GM04503 (cell line): Measurements from ENCODE around the gene DPF1.

Experiments used
- DNase-seq: peaks from one replicate; pipeline ENCODE4 v3.0.0-alpha.2; 2012; ENCODE audit warnings: low read depth

Gene DPF1

DNA sequence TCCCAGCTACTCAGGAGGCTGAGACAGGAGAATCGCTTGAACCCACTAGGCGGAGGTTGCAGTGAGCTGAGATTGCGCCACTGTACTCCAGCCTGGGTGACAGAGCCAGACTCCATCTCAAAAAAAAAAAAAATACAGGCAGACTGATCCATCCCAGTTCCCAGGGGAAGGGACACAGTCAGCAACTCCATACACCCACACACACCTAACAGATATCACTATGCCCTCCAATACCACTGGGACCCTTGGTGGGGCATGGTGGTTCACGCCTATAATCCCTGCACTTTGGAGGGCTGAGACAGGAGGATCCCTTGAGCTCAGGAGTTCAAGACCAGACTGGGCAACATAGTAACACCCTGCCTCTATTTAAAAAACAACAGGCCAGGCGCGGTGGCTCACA, 2.6 kb downstream of the DPF1 start:
- no peak for DNase-seq

DNA sequence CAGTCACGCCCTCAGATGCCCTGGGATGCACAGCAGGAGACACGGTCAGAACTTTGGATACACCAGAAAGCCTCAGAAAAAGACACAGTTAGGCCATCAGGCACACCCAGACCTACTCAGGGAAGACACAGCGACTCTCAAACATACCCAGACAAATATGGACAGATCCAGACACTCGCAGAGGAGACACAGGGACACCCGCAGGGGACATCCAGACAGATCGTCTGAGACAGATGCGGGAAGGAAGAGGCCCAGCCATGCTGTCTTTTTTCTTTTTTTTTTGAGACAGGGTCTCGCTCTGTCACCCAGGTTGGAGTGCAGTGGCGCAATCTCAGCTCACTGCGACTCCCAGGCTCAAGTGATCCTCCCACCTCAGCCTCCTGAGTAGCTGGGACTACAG, 4.8 kb downstream of the DPF1 start:
- no peak for DNase-seq

DNA sequence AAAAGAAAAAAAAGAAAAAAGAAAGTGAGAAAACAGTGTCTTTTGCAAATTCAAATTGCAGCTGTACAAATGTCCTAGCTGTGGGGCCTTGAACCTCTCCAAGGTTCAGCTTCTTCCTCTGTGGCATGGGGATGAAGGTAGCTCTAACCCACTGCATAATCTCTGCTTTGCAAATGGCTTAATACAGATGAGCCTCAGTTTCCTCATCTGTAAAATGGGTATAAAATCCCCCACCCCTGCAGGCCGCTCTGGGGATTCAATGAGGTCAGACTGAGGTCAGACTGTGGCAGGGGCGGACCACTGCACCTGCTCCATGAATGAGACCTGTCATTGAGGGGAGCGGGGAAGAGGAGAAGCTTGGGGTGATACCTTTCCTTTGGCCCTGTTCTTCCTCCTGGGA, 5.8 kb downstream of the DPF1 start:
- no peak for DNase-seq

DNA sequence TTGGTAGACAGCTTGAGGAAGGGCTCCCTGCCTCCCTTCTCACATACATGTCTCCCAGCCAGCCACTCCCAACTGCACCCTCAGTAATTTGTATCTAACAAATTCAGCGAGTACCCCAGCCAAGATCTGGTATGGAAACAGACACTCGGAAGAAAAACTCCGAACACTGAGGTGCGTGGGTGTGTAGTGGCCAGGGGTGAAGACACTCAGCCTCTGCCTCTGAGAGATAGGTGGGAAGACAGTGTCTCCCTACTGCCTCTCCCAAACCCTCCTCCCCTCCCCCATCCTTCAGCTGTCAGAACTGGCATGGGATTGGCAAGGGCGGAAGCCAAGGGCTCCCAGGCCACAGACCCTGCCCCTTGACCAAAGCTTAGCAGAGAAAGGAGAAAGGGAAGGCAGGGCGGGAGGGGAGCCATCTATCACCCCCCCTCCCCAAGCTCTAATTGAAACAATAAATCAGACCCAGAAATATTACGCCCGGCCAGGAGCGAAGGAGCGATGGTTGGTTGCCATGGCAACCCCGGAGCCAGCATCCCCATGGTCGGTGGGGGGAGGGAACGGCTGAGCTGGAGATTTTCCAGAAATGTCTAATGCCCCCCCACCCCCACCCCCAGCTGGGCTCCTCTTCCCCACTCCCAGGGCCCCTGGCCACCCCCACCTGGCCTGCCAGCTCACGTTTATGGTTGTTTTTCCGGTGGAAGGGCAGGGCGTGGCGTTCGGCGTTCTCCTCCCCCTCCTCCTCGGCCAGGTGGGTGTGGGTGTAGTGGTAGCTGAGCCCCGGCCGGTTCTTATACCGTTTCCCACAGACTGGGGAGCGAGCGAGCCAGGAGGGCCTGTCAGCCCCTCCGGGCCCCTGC, 7.0 kb downstream of the DPF1 start:
- DNase-seq: no peak

DNA sequence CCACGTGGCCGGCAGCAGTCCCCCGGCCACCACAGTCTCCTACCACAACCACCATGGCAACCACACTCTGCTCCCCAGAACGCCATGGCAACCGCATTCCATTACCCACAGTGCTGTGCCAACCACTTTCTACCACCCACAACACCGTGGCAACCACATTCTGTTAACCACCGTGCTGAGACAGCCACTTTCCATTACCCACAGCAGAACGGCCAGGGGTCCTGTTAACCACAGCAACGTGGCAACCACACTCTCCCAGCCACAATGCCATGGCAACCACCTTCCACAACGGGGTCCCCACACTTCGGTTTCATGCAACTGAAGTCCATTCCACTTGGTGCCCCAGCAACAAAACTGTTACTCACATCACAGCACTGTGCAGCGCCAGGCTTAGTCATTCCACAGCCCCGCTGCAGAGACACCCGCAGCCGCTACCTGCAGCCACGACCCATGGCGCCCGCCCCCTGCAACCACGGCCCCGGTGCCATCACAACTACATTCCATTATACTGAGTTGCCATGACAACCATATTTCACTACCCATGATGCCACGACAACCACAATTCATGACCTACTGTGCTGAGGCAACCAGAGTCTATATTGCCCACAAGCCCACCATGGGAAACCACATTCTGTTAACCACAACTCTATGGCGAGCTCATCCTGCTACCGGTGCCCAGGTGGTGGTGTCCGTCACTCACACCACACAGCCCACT, 10.0 kb downstream of the DPF1 start:
- DNase-seq: no peak

DNA sequence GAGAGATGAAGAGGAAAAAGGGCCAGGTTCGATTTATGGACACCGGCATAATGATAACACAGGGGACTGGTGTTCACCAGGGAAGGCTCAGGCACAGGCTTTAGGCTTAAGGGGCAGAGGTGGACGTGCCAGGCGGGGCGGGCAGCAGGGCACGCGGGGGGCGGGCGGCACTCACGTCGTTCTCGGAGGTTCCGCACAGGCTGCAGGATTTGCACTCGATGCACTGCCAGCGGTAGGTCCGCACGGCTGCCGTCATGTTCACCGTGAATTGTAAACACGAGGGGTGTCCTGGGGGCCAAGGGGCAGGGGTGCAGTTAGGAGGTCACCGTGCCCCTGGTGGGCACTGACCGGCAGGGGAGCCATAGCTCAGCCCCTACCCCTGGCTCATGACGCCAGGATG, 10.6 kb downstream of the DPF1 start:
- DNase-seq: no peak

DNA sequence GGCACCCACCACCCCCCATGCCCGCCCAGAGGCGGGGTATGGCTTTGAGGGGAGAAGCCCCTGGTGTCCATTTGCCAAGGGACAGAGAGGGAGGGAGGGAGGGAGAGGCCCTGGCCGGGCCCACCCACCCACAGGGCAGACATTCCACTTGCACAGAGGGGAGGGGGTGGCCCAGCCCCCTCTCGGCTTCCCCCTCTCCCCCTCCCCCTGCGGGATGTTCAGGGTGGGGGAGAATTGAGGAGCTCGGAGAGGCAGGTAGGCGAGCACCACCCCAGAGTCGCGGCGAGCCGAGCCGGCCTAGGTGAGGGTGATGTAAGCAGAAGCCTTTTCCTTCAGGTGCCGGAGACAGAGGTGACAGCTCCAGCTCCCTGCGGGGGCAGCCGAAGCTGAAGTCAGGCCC, 12.3 kb downstream of the DPF1 start:
- no peak for DNase-seq

DNA sequence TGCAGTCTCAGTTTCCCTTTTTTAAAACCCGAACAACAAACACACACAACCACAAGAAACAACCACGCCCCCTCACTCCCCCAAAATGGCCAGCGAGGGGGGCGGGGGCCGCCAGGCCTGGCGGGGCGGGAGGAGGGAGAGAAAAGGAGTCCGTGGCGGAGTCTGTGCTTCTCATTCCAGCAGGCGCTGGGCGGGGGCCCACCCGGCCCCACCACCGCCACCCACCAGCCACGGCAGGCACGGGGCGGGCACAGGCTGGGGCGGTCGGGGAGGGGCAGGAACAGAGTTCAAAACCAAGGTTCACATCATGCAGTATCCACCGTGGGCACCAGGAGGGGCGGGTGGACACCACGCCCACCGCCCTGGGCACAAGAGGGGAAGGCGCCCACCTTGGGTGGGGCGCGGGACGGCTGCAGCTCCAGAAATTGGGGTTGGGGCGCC, 12.9 kb downstream of the DPF1 start:
- DNase-seq: no peak

DNA sequence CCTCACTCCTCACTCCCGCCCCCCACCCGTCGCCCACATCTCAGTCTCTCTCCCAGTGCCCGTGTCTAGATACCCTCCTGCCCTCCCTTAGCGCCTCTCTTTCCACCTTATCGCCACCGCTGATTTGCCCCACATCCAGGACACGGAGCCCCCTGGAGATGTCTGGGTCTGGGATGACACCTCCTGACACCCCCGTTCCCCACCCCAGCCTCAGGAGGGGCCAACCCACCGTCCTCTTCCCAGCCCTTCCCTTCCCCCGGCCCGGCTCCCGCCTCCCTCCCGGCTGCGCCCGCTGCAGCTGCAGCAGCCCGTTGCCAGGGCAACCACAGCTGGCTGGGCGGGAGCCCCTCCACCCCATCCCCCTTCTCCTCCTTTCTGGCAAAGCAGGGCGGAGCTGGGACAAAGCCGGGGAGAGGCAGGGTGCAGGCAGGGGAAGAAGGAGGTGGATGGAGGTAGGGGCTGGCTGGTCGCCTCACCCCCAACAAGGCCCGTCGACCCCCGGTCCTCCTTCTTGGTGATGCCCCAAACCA, 13.5 kb downstream of the DPF1 start:
- DNase-seq: no peak

DNA sequence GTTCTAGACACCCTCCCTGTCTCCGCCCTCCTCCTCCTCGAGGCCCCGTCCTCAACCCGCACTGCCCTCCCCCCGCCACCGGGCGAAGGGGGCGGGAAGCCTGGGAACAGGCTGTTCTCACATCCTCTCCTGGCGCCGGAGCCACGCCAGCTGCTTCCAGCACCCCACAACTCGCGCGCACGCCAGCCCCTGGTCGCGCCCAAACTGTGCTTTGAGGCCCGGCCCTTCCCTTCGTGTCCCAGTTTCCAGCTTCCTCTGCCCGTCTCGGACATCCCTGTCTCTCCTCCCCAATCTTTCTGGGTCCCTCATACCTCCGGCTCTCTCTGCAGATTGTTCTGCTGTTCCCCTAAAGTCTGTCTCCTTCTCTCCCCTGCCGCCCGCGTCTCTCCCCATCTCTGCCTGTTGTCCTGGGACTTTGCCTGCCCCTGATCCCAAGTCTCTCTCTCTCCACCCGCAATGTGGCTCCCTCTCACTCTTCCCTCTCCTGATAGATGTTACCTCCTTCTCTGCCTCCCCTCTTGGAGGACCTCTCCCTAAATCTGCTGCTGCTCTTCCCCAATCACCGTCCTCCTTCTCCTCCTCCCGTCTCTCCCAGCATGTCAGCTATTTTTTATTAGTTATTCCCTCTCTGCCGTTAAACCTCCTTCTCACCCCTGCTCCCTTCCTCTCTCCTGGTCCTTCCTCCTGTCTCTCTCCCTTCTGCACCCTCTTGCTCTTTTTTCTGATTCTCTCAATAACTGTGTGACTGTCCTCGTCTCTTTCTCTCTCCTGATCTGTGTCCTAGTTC, 14.2 kb downstream of the DPF1 start:
- DNase-seq: no peak

DNA sequence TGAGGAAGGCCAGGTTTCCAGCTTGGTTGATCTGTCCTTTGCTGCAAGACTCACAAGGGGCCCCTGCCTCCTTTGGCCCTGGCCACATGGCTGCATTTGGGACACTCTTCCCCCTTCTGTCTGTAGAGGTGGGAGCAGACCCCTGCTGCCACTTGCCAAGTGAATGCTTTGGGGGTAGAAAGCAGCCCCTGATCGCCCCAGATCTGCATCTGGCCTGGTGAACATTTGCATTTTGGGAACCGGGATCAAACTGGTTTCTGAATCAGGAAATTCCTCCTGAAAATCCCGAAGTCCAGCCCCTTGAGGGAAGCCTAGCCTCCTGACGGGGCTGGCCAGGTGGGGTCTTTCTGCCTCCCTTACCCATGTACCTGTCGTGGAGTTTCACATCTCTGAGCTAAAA, 14.9 kb downstream of the DPF1 start:
- DNase-seq: no peak

DNA sequence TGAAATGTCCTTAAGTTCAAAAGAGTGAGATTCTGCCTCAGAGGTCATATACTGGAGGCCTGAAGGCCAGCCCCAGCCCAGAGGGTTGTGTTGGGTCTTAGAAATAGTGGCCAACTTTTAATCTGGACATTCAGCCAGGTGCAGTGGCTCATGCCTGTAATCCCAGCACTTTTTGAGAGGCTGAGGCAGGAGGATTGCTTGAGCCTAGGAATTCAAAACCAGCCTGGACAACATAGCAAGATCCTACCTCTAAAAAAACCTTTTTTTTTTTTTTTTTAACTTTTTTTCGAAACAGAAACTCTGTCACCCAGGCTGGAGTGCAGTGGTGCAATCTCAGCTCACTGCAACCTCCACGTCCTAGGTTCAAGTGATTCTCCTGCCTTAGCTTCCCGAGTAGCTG, 15.5 kb downstream of the DPF1 start:
- no peak for DNase-seq

DNA sequence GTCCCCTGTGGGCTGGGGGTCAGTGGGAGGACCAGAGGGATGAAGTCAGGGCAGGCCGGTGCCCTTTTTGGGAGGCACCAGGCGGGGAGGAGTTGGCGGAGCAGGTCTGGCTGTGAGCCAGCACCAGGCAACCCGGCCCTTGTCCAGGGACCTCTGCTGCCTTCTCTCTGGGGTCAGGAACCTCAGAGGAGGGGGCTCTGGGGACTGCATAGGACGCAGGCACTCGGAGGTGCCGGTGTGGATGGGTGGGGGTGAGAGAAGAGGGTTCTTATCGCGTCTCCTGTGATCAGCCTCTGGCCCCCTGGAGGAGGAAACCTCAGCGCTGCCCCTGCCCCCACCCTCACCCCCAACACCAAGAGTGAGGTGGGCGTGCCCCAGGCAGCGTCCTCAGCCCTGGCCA, 16.5 kb downstream of the DPF1 start:
- no peak for DNase-seq

DNA sequence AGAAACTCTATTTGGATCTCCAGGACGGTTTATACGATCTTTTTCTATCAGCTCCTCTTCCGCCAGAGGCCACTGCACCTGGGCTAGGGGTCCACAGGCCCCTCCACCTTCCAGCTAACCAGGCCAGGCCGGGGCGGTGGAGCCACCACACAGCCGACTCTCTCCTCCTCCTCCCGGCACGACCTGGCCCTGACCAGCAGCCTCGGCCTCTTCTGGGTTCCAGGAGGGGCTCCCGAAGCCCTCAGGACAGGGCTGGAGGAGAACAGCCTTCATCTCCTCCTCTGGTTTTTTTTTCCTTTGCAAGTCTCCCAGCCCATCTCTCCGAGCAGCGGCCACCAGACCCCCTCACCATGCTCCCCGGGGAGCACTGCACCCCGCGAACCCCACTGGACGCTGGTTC, 17.1 kb downstream of the DPF1 start:
- DNase-seq: no peak

DNA sequence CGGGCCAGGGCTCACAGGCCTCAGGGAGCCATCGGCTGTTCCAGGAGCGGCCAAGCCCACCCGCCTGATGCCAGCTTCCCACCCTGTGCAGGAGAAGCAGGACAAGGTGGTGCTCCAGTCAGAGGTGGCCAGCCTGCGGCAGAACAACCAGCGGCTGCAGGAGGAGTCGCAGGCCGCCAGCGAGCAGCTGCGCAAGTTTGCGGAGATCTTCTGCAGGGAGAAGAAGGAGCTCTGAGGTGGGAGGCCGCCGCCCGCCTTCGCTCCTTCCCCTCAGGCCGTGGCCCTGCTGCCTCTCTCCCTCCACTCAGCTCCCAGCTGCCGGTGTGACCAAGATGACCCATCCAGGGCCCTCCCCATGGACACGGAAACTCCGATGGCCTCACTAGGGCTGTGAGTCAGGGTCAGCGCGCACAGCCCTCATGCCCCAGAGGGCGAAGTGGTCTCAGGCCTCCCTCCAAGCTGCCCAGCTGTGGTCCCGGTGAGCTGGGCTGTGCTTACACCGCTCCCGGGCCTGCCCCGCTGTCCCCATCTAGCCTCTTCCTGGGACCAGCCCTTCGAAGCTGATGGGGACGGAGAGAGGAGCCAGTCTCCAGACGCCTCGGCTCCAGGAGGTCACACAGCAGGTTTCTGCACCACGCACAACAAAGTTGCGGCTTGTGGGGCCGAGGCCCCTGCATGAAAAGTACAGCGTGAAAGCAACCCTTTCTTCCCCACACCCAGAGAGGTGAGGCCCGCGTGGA, 17.8 kb downstream of the DPF1 start:
- no peak for DNase-seq

DNA sequence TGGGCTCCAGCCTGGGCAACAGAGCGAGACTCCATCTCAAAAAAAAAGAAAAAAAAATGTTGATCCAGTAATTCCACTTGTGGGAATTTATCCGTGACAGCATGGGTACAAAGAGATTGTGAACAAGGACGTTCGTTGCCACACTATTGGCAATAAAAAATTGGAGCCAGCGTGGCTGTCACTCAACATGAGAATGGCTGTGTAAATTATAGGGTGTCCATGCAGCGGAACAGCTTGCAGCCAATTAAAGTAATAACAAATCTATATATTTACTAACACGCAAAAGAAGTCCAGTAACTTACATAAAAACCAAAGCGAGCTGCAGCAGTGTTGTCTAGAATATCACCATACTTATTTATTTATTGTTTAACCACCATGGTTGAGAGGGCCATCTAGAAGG, 19.3 kb downstream of the DPF1 start:
- no peak for DNase-seq

DNA sequence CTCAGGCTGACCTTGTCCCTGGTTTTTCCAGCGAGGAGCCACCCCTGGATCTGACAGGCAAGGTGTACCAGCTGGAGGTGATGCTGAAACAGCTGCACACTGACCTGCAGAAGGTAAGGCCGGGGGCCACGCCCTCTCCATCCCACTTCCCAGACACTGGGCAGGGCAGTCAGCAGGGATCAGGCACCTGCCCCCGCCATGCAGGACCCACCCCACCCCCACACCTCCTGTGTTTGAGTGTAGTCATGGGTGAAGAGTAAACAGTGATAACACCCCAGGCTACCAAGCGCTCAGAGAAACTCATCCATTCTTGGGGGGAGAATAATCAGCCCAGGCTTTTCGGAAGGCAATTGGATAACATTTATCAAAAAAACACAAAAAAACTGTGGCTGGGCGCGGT, 19.9 kb downstream of the DPF1 start:
- no peak for DNase-seq

DNA sequence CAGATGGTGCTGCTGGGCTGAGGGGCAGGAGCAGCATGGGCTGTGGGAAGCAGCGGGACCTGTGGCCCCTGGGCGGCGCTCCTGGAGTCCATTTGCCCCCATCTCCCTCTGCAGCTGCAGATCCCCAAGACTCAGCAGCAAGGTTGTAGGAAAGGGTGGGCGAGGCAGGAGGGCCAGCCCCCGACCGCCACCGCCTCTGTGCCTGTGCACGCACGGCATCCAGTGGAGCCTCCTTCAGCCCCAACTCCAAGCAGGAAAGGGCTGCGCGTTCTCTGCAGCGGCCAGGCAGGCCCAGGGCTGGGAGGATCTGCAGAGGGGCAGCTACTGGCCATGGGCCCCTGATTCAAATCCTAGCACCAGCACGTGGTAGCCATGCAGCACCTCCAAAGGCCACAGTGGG, 20.8 kb downstream of the DPF1 start:
- no peak for DNase-seq

DNA sequence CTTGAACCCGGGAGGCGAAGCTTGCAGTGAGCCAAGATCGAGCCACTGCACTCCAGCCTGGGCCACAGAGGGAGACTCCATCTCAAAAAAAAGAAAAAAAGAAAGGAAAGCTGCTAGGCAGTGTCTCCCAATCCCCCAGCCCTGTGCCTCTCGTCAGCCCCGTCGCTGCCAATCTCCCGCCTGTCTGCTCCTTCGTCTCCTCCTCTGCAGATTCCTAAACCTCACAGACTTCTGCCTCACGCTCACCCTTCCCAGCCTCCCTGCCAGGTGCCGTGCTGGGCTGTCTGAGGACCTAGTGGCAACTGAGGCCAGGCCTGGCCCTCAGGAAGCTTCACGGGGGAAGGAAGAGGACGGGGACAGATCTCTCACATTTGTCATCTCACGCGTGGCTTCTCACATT, 21.5 kb downstream of the DPF1 start:
- no peak for DNase-seq

DNA sequence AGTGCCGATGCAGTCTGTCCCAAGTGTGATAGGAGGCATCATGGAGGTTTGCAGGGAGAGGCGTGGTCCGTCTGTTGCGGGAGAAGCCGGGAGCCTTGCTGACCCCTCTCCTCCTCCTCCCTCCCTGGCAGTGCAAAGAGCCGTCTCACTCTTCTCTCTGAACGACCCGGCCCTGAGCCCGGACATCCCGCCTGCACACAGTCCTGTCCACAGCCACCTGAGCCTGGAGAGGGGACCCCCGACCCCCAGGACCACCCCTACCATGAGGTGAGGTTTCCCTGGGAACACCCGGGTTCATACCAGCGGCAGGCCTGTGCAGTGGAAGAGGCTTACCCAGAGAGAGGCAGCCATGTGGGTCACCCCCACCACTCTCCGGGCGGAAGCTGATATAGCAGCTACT, 22.3 kb downstream of the DPF1 start:
- no peak for DNase-seq

DNA sequence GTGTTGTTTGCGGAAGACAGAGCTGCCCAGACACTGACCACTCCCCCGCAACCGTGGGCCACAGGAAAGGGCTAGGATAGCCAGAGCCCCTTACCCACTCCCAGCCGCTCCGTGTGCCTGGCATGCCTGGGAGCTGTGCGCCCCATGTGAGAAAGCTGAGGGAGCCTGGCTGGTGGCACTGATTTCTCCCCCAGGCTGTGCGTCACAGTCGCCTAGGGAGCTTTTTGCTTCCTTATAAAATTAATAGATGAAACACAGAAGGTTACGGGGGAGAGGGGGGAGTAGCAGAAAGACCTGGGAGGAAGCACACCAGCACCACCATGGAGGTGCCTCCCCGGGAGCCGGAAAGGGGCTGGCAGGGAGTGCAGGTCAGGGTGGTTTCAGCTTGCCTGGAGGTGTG, 24.7 kb downstream of the DPF1 start:
- DNase-seq: no peak
